DOHH2 (cell line): ENCODE data around the gene XRCC1.

Experiments used
- CTCF ChIP-seq: fragments of 200-600 bp; sonication (generic); IDR thresholded peaks from one replicate; pipeline ENCODE4 v1.5.1; 2014; ENCODE audit warnings: antibody characterized with exemption, mild to moderate bottlenecking, low read depth, low read length; ENCODE audit not compliant: poor library complexity, severe bottlenecking
- EZH2phosphoT487 ChIP-seq: fragments of 200-600 bp; sonication (generic); IDR thresholded peaks from 2 replicates; pipeline ENCODE4 v1.6.1; 2017; ENCODE audit warnings: borderline replicate concordance, mild to moderate bottlenecking, antibody characterized with exemption, low read length, moderate library complexity, mixed read lengths

- TF ChIP-seq CTCF: no peak
- no peak; the same call in 1 of the 2 replicates for TF ChIP-seq EZH2phosphoT487
These were observed 49.2 kb downstream of the XRCC1 start for GRCh38 chr19:43525836-43526771.
